GM23338 (cell line): ENCODE data around the gene GPD1L. TPM values are rescaled to one million over a fixed set of nuclear protein-coding genes. Genes with fewer than 3 reads are reported as not detected.

Source experiments
- ATAC-seq: fragments of 200-7000 bp; cut with Tn5 transposase; 3 replicates; pipeline ENCODE4 v1.9.1; 2020
- DNase-seq: peaks from one replicate; pipeline ENCODE4 v3.0.0-alpha.2; 2015; ENCODE audit warnings: low spot score
- H2AFZ ChIP-seq: fragments of 200-600 bp; sonication (generic); 2 replicates; pipeline ENCODE4 v1.8.0; 2016; ENCODE audit warnings: antibody characterized with exemption, mild to moderate bottlenecking, moderate library complexity
- H3F3A ChIP-seq: fragments of 200-600 bp; sonication (generic); replicated peaks from 2 replicates; pipeline ENCODE4 v1.8.0; 2017; ENCODE audit warnings: antibody characterized with exemption, mixed run types, low read depth
- H3K27ac ChIP-seq: fragments of 200-600 bp; sonication (generic); 2 replicates; pipeline ENCODE4 v1.6.1; 2016; ENCODE audit warnings: low read depth
- H3K27me3 ChIP-seq: fragments of 200-600 bp; sonication (generic); 2 replicates; pipeline ENCODE4 v1.8.0; 2016; ENCODE audit warnings: mild to moderate bottlenecking, mixed run types, moderate library complexity; ENCODE audit not compliant: insufficient read depth
- H3K36me3 ChIP-seq: fragments of 200-600 bp; sonication (generic); 2 replicates; pipeline ENCODE4 v1.8.0; 2016; ENCODE audit warnings: mild to moderate bottlenecking; ENCODE audit not compliant: insufficient read depth
- H3K4me1 ChIP-seq: fragments of 200-600 bp; sonication (generic); 2 replicates; pipeline ENCODE4 v1.8.0; 2016; ENCODE audit warnings: mild to moderate bottlenecking, moderate library complexity; ENCODE audit not compliant: insufficient read depth
- H3K4me2 ChIP-seq: fragments of 200-600 bp; sonication (generic); 2 replicates; pipeline ENCODE4 v1.7.1; 2017; ENCODE audit warnings: mixed run types
- H3K4me3 ChIP-seq: fragments of 200-600 bp; sonication (generic); 2 replicates; pipeline ENCODE4 v1.6.1; 2016; ENCODE audit warnings: mixed run types
- H3K79me2 ChIP-seq: fragments of 200-600 bp; sonication (generic); replicated peaks from 2 replicates; pipeline ENCODE4 v1.8.0; 2017; ENCODE audit warnings: mild to moderate bottlenecking; ENCODE audit not compliant: insufficient read depth
- H3K9me2 ChIP-seq: fragments of 200-600 bp; sonication (generic); 2 replicates; pipeline ENCODE4 v1.8.0; 2017; ENCODE audit not compliant: insufficient read depth
- H4K20me1 ChIP-seq: fragments of 200-600 bp; sonication (generic); replicated peaks from 2 replicates; pipeline ENCODE4 v1.8.0; 2017; ENCODE audit warnings: mild to moderate bottlenecking; ENCODE audit not compliant: insufficient read depth
- H3K27ac Mint-ChIP-seq: 2 replicates; pipeline ENCODE4 v1.8.0; 2020; ENCODE audit warnings: inconsistent platforms, mild to moderate bottlenecking, moderate library complexity, mixed read lengths
- H3K27me3 Mint-ChIP-seq: 3 replicates; pipeline ENCODE4 v1.8.0; 2022; ENCODE audit warnings: low read depth, mild to moderate bottlenecking, moderate library complexity, mixed read lengths, inconsistent platforms; ENCODE audit not compliant: insufficient read depth, poor library complexity
- H3K36me3 Mint-ChIP-seq: 3 replicates; pipeline ENCODE4 v1.8.0; 2021; ENCODE audit warnings: low read depth, mild to moderate bottlenecking, inconsistent platforms, moderate library complexity, mixed read lengths
- H3K4me1 Mint-ChIP-seq: 3 replicates; pipeline ENCODE4 v1.8.0; 2020; ENCODE audit warnings: mild to moderate bottlenecking, inconsistent platforms, mixed read lengths
- H3K4me3 Mint-ChIP-seq: 3 replicates; pipeline ENCODE4 v1.8.0; 2021; ENCODE audit warnings: moderate library complexity, mild to moderate bottlenecking, inconsistent platforms, mixed read lengths
- H3K9me3 Mint-ChIP-seq: 3 replicates; pipeline ENCODE4 v1.8.0; 2020; ENCODE audit warnings: moderate library complexity, mild to moderate bottlenecking, inconsistent platforms, mixed read lengths
- CREB1 ChIP-seq: fragments of 250-450 bp; sonication (Bioruptor Pico); IDR thresholded peaks from 2 replicates; pipeline ENCODE4 v1.5.0; 2020; ENCODE audit warnings: low read depth, mild to moderate bottlenecking, moderate library complexity
- CTCF ChIP-seq, 2 experiments: fragments of 200-600 bp in 1 of 2; sonication (generic) in 1 of 2; conservative IDR thresholded peaks; 2 replicates each; pipeline versions ENCODE4 v1.5.1 to v1.6.1; 2016 to 2017; ENCODE audit warnings: antibody characterized with exemption in 2 of 2, low read depth in 2 of 2, mild to moderate bottlenecking in 2 of 2, moderate library complexity in 1 of 2
- ETS1 ChIP-seq: IDR thresholded peaks from 2 replicates; pipeline ENCODE4 v1.6.1; 2016; ENCODE audit warnings: antibody characterized with exemption
- EZH2 ChIP-seq: fragments of 200-600 bp; sonication (generic); IDR thresholded peaks from one replicate; pipeline ENCODE4 v1.8.0; 2017; ENCODE audit warnings: antibody characterized with exemption, mild to moderate bottlenecking, low read depth; ENCODE audit not compliant: unreplicated experiment
- EZH2phosphoT487 ChIP-seq: fragments of 200-600 bp; sonication (generic); IDR thresholded peaks from one replicate; pipeline ENCODE4 v1.8.1; 2018; ENCODE audit warnings: antibody characterized with exemption; ENCODE audit not compliant: unreplicated experiment
- JUNB ChIP-seq: IDR thresholded peaks from one replicate; pipeline ENCODE4 v1.6.1; 2016; ENCODE audit warnings: antibody characterized with exemption; ENCODE audit not compliant: unreplicated experiment
- NANOG ChIP-seq: IDR thresholded peaks from 2 replicates; pipeline ENCODE4 v1.6.1; 2016; ENCODE audit warnings: antibody characterized with exemption, borderline replicate concordance
- POLR2AphosphoS5 ChIP-seq: IDR thresholded peaks from 2 replicates; pipeline ENCODE4 v1.6.1; 2016; ENCODE audit warnings: antibody characterized with exemption, low read depth
- REST ChIP-seq: IDR thresholded peaks from one replicate; pipeline ENCODE4 v1.6.1; 2018; ENCODE audit warnings: antibody characterized with exemption; ENCODE audit not compliant: unreplicated experiment
- STAT1 ChIP-seq: IDR thresholded peaks from one replicate; pipeline ENCODE4 v1.6.1; 2016; ENCODE audit warnings: antibody characterized with exemption; ENCODE audit not compliant: unreplicated experiment
- ZNF114 ChIP-seq: fragments of 250-450 bp; sonication (Bioruptor Pico); IDR thresholded peaks from 2 replicates; pipeline ENCODE4 v1.5.0; 2020; ENCODE audit warnings: mild to moderate bottlenecking, moderate library complexity
- ZNF331 ChIP-seq: fragments of 250-450 bp; sonication (Bioruptor Pico); IDR thresholded peaks from 2 replicates; pipeline ENCODE4 v1.5.0; 2020; ENCODE audit warnings: low read depth, mild to moderate bottlenecking, moderate library complexity
- ZNF462 ChIP-seq: fragments of 250-450 bp; sonication (Bioruptor Pico); IDR thresholded peaks from 2 replicates; pipeline ENCODE4 v1.5.0; 2020; ENCODE audit warnings: mild to moderate bottlenecking, moderate library complexity
- polyA plus RNA-seq: library from polyadenylated mRNA; unstranded; fragments of >200 nt; fragmentation: Nextera tagmentation; extraction: Ambion mirVana; gene quantifications from 2 replicates; pipeline ENCODE4 v1.2.1, GENCODE V29; 2016
- total RNA-seq: library from RNA; depleted of rRNA; stranded (reverse); fragments of >200 nt; shearing (Covaris generic); gene quantifications from 2 replicates; pipeline ENCODE4 v1.2.3, GENCODE V29; 2014

GPD1L gene
- total and polyA plus RNA-seq, 2 experiments from 2014 or later = 2.0 to 6.4 TPM

- H3K36me3 Mint-ChIP-seq = no peaks in the 10 kb centered on the region
- DNase-seq = no peak
- H3F3A ChIP-seq = no peaks in the 10 kb centered on the region
- no peaks in the 10 kb centered on the region for H4K20me1 ChIP-seq
- H3K27ac ChIP-seq = no peak overlapping the region
- H3K4me1 ChIP-seq = no peaks in the 10 kb centered on the region
- H3K79me2 ChIP-seq = no peaks in the 10 kb centered on the region
- peaks cover 8% of the 10 kb centered on the region; the same call in 2 of the 3 replicates for H3K4me1 Mint-ChIP-seq
- no peaks in the 10 kb centered on the region for H3K27me3 ChIP-seq
- no peak overlapping the region for H3K4me3 Mint-ChIP-seq
- no peaks in the 10 kb centered on the region for H3K9me3 Mint-ChIP-seq
- no peak overlapping the region for H2AFZ ChIP-seq
- H3K27ac Mint-ChIP-seq = no peak overlapping the region
- 0 out of 2 replicates have a peak, but pooled peaks cover 3% of the 10 kb centered on the region for H3K9me2 ChIP-seq
- no peaks in the 10 kb centered on the region for H3K36me3 ChIP-seq
- no peak overlapping the region for H3K4me2 ChIP-seq
- no peak for TF ChIP-seq EZH2phosphoT487
- no peak for TF ChIP-seq ZNF331 (CRISPR knock-in tag)
- no peak for TF ChIP-seq STAT1
- no peak for TF ChIP-seq ZNF462 (CRISPR knock-in tag)
- no peak for TF ChIP-seq ZNF114 (CRISPR knock-in tag)
- no peak for TF ChIP-seq EZH2
- no peak for TF ChIP-seq REST
- TF ChIP-seq JUNB = no peak
- TF ChIP-seq CTCF (conservative IDR thresholded peaks at IDR 0.05; ENCODE audit: low read depth in 2 of 2) = no peak
- no peak for TF ChIP-seq CREB1 (CRISPR knock-in tag)
- no peak for TF ChIP-seq POLR2AphosphoS5
- TF ChIP-seq ETS1 = no peak
- TF ChIP-seq NANOG = no peak
- ATAC-seq = no peak
- H3K4me3 ChIP-seq = no peak overlapping the region
- peaks cover 8% of the 10 kb centered on the region for H3K27me3 Mint-ChIP-seq
Measured at GRCh38 chr3:32140943-32141342, 34.5 kb downstream of the GPD1L start.
